ENCODE results near the gene HMGN2.

Gene HMGN2

GRCh38 chr1:26472320-26472900 is at the start of gene HMGN2:
Gene HMGN2 (plus strand): TSS chr1:26472440. CDS start chr1:26472613, 173 bp downstream.
- peak; percentile 92 for DNase-seq

GRCh38 chr1:26429721-26430120 is 42.5 kb upstream of the HMGN2 start:
- no peak for DNase-seq

- DNase-seq: peak; percentile 98
These were observed 40.1 kb upstream of the HMGN2 start, which contains the start of gene DHDDS for GRCh38 chr1:26431979-26432695. Gene DHDDS (plus strand): TSS chr1:26432321. CDS start chr1:26432946, 625 bp downstream.

- no peak for DNase-seq
These were observed 39.4 kb upstream of the HMGN2 start for GRCh38 chr1:26432793-26433192.

GRCh38 chr1:26434161-26434752 is 38.0 kb upstream of the HMGN2 start:
- no peak for DNase-seq

- DNase-seq: no peak
These were observed 34.2 kb upstream of the HMGN2 start for GRCh38 chr1:26438041-26438440.

GRCh38 chr1:26440259-26440658 is 32.0 kb upstream of the HMGN2 start:
- DNase-seq: no peak

GRCh38 chr1:26449868-26450267 is 22.4 kb upstream of the HMGN2 start:
- no peak for DNase-seq

- DNase-seq: no peak
These were observed 21.3 kb upstream of the HMGN2 start for GRCh38 chr1:26450908-26451307.

- no peak for DNase-seq
These were observed 19.6 kb upstream of the HMGN2 start for GRCh38 chr1:26452459-26453183.

- DNase-seq: no peak
These were observed 13.1 kb upstream of the HMGN2 start for GRCh38 chr1:26459148-26459547.

- DNase-seq: no peak
These were observed 12.6 kb upstream of the HMGN2 start for GRCh38 chr1:26459573-26460031.

GRCh38 chr1:26468911-26469310 is 3.3 kb upstream of the HMGN2 start:
- DNase-seq: no peak

- DNase-seq: no peak
These were observed 2.7 kb upstream of the HMGN2 start for GRCh38 chr1:26469558-26469957.

- DNase-seq: no peak
These were observed 1.3 kb upstream of the HMGN2 start for GRCh38 chr1:26470878-26471497.

- DNase-seq: peak; percentile 92
These were observed 531 bp upstream of the HMGN2 start for GRCh38 chr1:26471498-26472319.

- peak; percentile 85 for DNase-seq
These were observed 933 bp downstream of the HMGN2 start for GRCh38 chr1:26472901-26473845.

- DNase-seq: no peak
These were observed 2.6 kb downstream of the HMGN2 start for GRCh38 chr1:26474818-26475217.

- DNase-seq: no peak
These were observed 3.7 kb downstream of the HMGN2 start for GRCh38 chr1:26475989-26476388.

GRCh38 chr1:26476958-26477357 is 4.7 kb downstream of the HMGN2 start:
- DNase-seq: no peak

Measured in MV-4-11 (cell line).